ENCODE results near the gene ANGPTL8.

ANGPTL8 gene

DNA sequence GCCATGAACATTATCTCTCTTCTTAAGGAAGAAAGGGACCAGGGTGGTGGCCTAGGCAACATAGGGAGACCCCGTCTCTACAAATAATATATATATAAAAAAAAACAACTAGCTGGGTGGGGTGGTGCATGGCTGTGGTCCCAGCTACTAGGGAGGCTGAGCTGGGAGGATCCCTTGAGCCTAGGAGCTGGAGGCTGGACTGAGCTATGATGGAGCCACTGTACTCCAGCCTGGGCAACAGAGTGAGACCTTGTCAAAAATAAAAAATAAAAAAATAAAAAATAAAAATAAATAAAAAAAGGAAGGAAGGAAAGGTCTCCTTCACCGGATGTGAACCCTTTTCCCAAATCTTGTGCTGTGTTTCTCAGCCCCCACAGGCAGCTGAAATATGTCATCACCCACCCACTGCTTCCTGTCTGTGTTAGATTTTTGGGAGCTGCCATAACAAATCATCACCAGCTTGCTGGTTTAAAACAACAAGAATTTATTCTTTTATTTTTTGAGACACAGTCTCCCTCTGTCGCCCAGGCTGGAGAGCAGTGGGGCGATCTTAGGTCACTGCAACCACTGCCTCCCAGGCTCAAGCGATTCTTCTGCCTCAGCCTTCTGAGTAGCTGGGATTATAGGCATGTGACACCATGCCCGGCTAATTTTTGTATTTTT lies 47.0 kb downstream of the ANGPTL8 start:
- no peaks in the 10 kb centered on the region for H3K27me3 ChIP-seq (ENCODE audit: control insufficient read depth, insufficient read depth, low read length)
- no peaks in the 10 kb centered on the region for H3K4me1 ChIP-seq (ENCODE audit: control insufficient read depth, low read depth, low read length)
- H3K9me3 ChIP-seq (ENCODE audit: control insufficient read depth, low read depth, low read length) = no peaks in the 10 kb centered on the region

DNA sequence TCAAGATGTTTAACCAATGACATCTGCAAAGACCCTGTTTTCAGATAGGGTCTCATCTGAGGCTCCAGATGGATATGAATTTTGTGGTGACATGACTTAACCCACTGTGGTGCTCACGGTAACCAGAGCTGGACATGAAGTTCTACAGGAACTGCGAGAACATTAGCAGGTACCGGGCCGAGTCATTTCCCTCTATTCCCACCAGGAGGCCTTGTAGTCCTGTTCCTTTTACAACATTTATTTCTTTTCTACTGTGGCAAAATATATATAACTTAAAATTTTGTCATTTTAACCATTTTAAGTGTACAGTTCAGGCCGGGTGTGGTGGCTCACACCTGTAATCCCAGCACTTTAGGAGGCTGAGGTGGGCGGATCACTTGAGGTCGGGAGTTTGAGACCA lies 48.9 kb downstream of the ANGPTL8 start:
- H3K27ac ChIP-seq (ENCODE audit: low read length) = no peak overlapping the region
- H3K36me3 ChIP-seq (ENCODE audit: control insufficient read depth, low read depth, low read length) = no peaks in the 10 kb centered on the region
- no peaks in the 10 kb centered on the region for H3K27me3 ChIP-seq (ENCODE audit: control insufficient read depth, insufficient read depth, low read length)
- H3K9ac ChIP-seq (ENCODE audit: low read length) = no peak overlapping the region
- no peak overlapping the region for H3K4me3 ChIP-seq (ENCODE audit: low read length)
- no peaks in the 10 kb centered on the region for H3K4me1 ChIP-seq (ENCODE audit: control insufficient read depth, low read depth, low read length)
- no peaks in the 10 kb centered on the region for H3K9me3 ChIP-seq (ENCODE audit: control insufficient read depth, low read depth, low read length)

More for the DNA sequence above, 47.0 kb downstream of the ANGPTL8 start:
- Histone ChIP-seq H3K4me3 (ENCODE audit: low read length) (no peak overlapping the region), H3K36me3 (ENCODE audit: control insufficient read depth, low read depth, low read length) (no peaks in the 10 kb centered on the region), H3K27ac (ENCODE audit: low read length) (no peak overlapping the region), H3K9ac (ENCODE audit: low read length) (no peak overlapping the region)

DNA sequence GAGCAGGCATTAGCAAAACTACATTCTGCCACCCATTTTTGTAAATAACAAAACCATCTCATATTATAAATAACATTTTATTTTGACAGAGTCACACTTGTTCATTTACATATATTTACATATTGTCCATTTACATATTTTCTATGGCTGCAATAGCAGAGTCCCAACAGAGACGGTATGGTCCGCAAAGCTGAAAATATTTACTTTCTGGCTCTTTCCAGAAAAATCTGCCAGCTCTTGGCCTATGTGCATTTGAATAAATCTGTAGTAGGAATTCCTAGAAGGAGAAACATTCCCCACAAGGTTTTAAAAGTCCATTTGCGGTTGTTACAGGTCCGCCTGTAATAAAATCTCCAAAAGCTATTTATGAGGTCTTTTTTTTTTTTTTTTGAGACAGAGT lies 50.8 kb downstream of the ANGPTL8 start:
- no peak overlapping the region for H3K27ac ChIP-seq (ENCODE audit: low read length)
- H3K27me3 ChIP-seq (ENCODE audit: control insufficient read depth, insufficient read depth, low read length) = no peaks in the 10 kb centered on the region
- H3K9ac ChIP-seq (ENCODE audit: low read length) = no peak overlapping the region
- H3K4me1 ChIP-seq (ENCODE audit: control insufficient read depth, low read depth, low read length) = peaks cover 3% of the 10 kb centered on the region
- H3K4me3 ChIP-seq (ENCODE audit: low read length) = no peak overlapping the region
- no peaks in the 10 kb centered on the region for H3K9me3 ChIP-seq (ENCODE audit: control insufficient read depth, low read depth, low read length)
- no peaks in the 10 kb centered on the region for H3K36me3 ChIP-seq (ENCODE audit: control insufficient read depth, low read depth, low read length)

DNA sequence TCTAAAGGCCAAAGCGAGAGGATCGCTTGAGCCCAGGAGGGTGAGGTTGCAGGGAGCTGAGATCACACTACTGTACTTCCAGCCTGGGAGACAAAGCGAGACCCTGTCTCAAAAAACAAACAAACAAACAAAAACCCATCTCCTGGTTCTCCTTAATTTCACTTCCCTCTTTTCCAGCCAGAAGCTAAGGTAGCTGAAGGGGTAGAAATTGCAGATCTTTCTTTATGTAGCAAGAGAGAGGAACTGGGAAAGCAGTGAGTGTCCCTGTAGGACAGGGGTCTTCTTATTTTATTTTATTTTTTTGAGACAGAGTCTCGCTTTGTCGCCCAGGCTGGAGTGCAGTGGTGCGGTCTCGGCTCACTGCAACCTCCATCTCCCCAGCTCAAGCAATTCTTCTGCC lies 52.0 kb downstream of the ANGPTL8 start:
- no peak overlapping the region for H3K4me3 ChIP-seq (ENCODE audit: low read length)
- H3K27ac ChIP-seq (ENCODE audit: low read length) = no peak overlapping the region
- no peaks in the 10 kb centered on the region for H3K36me3 ChIP-seq (ENCODE audit: control insufficient read depth, low read depth, low read length)
- no peaks in the 10 kb centered on the region for H3K9me3 ChIP-seq (ENCODE audit: control insufficient read depth, low read depth, low read length)
- peaks cover 3% of the 10 kb centered on the region for H3K4me1 ChIP-seq (ENCODE audit: control insufficient read depth, low read depth, low read length)
- no peak overlapping the region for H3K9ac ChIP-seq (ENCODE audit: low read length)
- no peaks in the 10 kb centered on the region for H3K27me3 ChIP-seq (ENCODE audit: control insufficient read depth, insufficient read depth, low read length)
